ENCODE data around the gene WNK2.

WNK2 gene

DNA sequence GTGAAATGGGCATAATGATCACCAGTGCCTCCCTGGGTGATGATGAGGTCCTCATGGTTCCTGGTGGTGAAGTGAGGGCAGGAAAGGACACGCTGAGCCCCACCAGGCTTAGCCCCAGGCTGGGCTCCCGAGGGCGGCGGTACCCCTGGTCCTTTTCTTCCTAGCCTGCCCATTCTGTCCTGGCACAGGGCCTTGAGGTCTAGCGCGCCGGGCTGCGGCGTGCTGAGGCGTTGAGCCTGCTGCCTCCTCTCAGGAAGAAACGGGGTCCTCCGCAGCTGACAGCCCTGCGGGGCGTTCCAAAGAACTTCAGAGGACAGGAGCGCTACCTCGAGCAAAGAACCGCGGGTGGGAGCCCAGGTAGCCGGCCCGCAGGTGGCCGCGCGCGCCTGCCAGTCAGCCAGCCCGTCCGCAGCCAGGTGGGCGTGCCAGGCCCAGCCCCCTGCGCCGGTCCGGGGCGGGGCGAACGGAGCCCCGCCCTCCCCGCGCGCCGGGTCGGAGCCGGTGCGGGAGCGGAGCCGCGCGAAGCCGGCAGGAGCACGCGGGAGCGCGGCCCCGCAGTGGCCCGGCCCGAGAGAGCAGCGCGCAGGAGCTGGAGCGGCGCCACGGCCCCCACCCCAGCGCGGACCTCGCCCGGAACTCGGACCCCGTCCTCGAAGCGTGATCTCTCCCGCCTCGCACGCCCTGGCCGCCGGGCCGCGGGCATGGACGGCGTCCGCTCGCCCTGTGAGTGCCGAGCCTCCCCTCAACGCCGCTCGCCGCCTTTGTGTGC is at the start of gene WNK2:
WNK2 (plus strand) TSS at position 477 of the 769 bp plus-strand sequence. CDS start 791 bp downstream, outside the sequence.
- H3K4me3 ChIP-seq (ENCODE audit: insufficient read depth, low read length, poor library complexity, severe bottlenecking), result no peak within 1 kb of the TSS
- TF ChIP-seq, protein P1, sequence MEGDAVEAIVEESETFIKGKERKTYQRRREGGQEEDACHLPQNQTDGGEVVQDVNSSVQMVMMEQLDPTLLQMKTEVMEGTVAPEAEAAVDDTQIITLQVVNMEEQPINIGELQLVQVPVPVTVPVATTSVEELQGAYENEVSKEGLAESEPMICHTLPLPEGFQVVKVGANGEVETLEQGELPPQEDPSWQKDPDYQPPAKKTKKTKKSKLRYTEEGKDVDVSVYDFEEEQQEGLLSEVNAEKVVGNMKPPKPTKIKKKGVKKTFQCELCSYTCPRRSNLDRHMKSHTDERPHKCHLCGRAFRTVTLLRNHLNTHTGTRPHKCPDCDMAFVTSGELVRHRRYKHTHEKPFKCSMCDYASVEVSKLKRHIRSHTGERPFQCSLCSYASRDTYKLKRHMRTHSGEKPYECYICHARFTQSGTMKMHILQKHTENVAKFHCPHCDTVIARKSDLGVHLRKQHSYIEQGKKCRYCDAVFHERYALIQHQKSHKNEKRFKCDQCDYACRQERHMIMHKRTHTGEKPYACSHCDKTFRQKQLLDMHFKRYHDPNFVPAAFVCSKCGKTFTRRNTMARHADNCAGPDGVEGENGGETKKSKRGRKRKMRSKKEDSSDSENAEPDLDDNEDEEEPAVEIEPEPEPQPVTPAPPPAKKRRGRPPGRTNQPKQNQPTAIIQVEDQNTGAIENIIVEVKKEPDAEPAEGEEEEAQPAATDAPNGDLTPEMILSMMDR (IDR thresholded peaks at IDR 0.05; ENCODE audit: insufficient read depth, low read length, poor library complexity, severe bottlenecking), result no peak
- no peak for TF ChIP-seq EZH2phosphoT487 (conservative IDR thresholded peaks at IDR 0.05; ENCODE audit: low read length)
- no peaks in the 10 kb centered on the region for H3K79me2 ChIP-seq (ENCODE audit: insufficient read depth, low read length)
- H3K9ac ChIP-seq (ENCODE audit: low read length), result no peak within 1 kb of the TSS
- no peak within 1 kb of the TSS for H3K27ac ChIP-seq (ENCODE audit: low read depth, low read length)
- H3K9me3 ChIP-seq (ENCODE audit: insufficient read depth, low read length), result no peaks in the 10 kb centered on the region
- H4K20me1 ChIP-seq (ENCODE audit: low read depth, low read length), result no peaks in the 10 kb centered on the region
- H3K36me3 ChIP-seq (ENCODE audit: low read length), result no peaks in the 10 kb centered on the region
- no peaks in the 10 kb centered on the region for H3F3A ChIP-seq (ENCODE audit: insufficient read depth)
- no peaks in the 10 kb centered on the region for H3K27me3 ChIP-seq (ENCODE audit: low read length)
- H2AFZ ChIP-seq (ENCODE audit: low read depth, low read length, severe bottlenecking), result no peak within 1 kb of the TSS
- no peak within 1 kb of the TSS for H3K4me2 ChIP-seq (ENCODE audit: low read depth, low read length, poor library complexity, severe bottlenecking)
- H3K9me2 ChIP-seq (replicated peaks; ENCODE audit: insufficient read depth, low read length), result no peaks in the 10 kb centered on the region

DNA sequence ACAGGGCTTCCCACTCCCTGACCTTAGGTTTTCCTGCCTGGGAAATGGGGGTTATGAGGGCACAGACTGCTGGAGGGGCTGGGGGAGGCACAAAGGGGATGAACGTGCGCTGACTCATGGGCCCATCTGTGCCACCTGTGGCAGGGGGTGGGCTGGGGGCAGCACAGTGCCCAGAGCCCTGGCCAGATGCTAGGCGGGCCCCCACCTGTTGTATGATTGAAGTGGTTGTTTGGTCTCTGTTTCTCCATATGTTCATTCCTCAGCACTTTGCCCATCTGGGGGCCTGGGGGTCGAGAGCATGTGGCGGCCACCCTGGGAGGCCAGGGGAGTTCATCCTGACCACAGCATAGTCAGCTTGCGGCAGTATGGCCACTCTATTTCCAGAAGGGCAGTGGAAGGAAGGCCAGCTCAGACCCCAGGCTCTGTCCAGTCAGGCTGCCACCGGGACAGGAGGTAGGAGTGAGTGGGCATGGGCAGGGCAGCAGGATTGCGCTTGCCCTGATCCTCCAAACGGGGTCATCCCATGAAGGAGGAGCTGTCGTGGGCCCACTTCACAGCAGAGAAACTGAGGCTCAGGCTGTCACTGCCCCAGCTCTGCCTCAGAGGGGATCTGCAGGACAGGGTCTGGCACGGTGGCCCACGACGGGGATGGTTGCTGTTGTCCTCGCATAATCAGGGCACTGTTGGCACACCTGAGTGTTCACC is 49.0 kb upstream of the WNK2 start:
- H3K9me3 ChIP-seq (ENCODE audit: insufficient read depth, low read length), result no peaks in the 10 kb centered on the region
- H3K9me2 ChIP-seq (replicated peaks; ENCODE audit: insufficient read depth, low read length), result no peaks in the 10 kb centered on the region
- H3K36me3 ChIP-seq (ENCODE audit: low read length), result no peaks in the 10 kb centered on the region
- TF ChIP-seq EZH2phosphoT487 (conservative IDR thresholded peaks at IDR 0.05; ENCODE audit: low read length), result no peak
- TF ChIP-seq, protein P1 (IDR thresholded peaks at IDR 0.05; ENCODE audit: insufficient read depth, low read length, poor library complexity, severe bottlenecking), result no peak
- H3K4me2 ChIP-seq (ENCODE audit: low read depth, low read length, poor library complexity, severe bottlenecking), result peak overlapping the region; percentile 60
- no peaks in the 10 kb centered on the region for H3K27me3 ChIP-seq (ENCODE audit: low read length)
- H3K4me3 ChIP-seq (ENCODE audit: insufficient read depth, low read length, poor library complexity, severe bottlenecking), result peak overlapping the region; percentile 52
- H3K79me2 ChIP-seq (ENCODE audit: insufficient read depth, low read length), result no peaks in the 10 kb centered on the region
- H3K27ac ChIP-seq (ENCODE audit: low read depth, low read length), result no peak overlapping the region
- peak overlapping the region; percentile 49 for H3K9ac ChIP-seq (ENCODE audit: low read length)
- H4K20me1 ChIP-seq (ENCODE audit: low read depth, low read length), result no peaks in the 10 kb centered on the region
- H3F3A ChIP-seq (ENCODE audit: insufficient read depth), result no peaks in the 10 kb centered on the region
- no peak overlapping the region for H2AFZ ChIP-seq (ENCODE audit: low read depth, low read length, severe bottlenecking)

DNA sequence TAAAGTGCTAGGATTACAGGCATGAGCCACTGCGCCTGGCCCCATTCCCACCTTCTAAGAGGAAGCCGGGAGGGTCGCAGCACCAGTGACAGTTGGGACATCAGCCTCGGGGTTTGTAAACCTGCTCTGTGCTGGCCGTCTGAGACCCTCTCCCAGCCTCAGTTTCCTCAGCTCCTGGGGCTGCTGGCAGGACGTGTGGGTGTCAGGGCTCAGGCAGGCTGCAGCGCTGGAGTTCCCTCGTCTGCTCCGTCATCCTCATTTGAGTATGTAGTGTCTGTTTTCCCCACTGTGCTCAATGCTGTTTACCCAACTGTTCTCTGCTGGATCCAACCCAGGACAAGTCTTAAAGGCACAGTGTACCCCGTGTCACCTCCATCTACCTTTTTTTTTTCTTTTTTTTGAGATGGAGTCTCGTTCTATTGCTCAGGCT is 47.9 kb upstream of the WNK2 start:
- Histone ChIP-seq H4K20me1 (ENCODE audit: low read depth, low read length) (no peaks in the 10 kb centered on the region), H3K9me3 (ENCODE audit: insufficient read depth, low read length) (no peaks in the 10 kb centered on the region), H3K4me2 (ENCODE audit: low read depth, low read length, poor library complexity, severe bottlenecking) (no peak overlapping the region), H3K9ac (ENCODE audit: low read length) (no peak overlapping the region), H3K79me2 (ENCODE audit: insufficient read depth, low read length) (no peaks in the 10 kb centered on the region), H3K36me3 (ENCODE audit: low read length) (no peaks in the 10 kb centered on the region), H3K9me2 (replicated peaks; ENCODE audit: insufficient read depth, low read length) (no peaks in the 10 kb centered on the region), H3K27me3 (ENCODE audit: low read length) (no peaks in the 10 kb centered on the region), H2AFZ (ENCODE audit: low read depth, low read length, severe bottlenecking) (no peak overlapping the region), H3F3A (ENCODE audit: insufficient read depth) (no peaks in the 10 kb centered on the region), H3K4me3 (ENCODE audit: insufficient read depth, low read length, poor library complexity, severe bottlenecking) (no peak overlapping the region), H3K27ac (ENCODE audit: low read depth, low read length) (no peak overlapping the region)
- TF ChIP-seq, protein P1 (IDR thresholded peaks at IDR 0.05; ENCODE audit: insufficient read depth, low read length, poor library complexity, severe bottlenecking), result no peak
- no peak for TF ChIP-seq EZH2phosphoT487 (conservative IDR thresholded peaks at IDR 0.05; ENCODE audit: low read length)
